Trophoblast cell (in vitro differentiated cells and primary cell): ENCODE results near the gene PCBP4.

Experiments
- DNase-seq, 2 donors: peaks; one replicate each; pipeline ENCODE4 v3.0.0-alpha.2; 2016
- H2AFZ ChIP-seq: 2 replicates; pipeline ENCODE4 v1.6.1; 2013; ENCODE audit warnings: low read length, moderate library complexity, mild to moderate bottlenecking; ENCODE audit not compliant: insufficient read depth, poor library complexity
- H2AK5ac ChIP-seq: 2 replicates; pipeline ENCODE4 v1.6.1; 2013; ENCODE audit warnings: mild to moderate bottlenecking, low read length
- H2BK120ac ChIP-seq: 2 replicates; pipeline ENCODE4 v1.6.1; 2013; ENCODE audit warnings: low read length, mild to moderate bottlenecking, moderate library complexity; ENCODE audit not compliant: insufficient read depth, poor library complexity
- H2BK12ac ChIP-seq: 2 replicates; pipeline ENCODE4 v1.6.1; 2013; ENCODE audit warnings: mild to moderate bottlenecking, low read length, moderate library complexity
- H2BK5ac ChIP-seq: 2 replicates; pipeline ENCODE4 v1.6.1; 2013; ENCODE audit warnings: low read length, low read depth, moderate library complexity, mild to moderate bottlenecking; ENCODE audit not compliant: poor library complexity
- H3K14ac ChIP-seq: 2 replicates; pipeline ENCODE4 v1.6.1; 2013; ENCODE audit warnings: mild to moderate bottlenecking, low read length
- H3K18ac ChIP-seq: 2 replicates; pipeline ENCODE4 v1.6.1; 2013; ENCODE audit warnings: mild to moderate bottlenecking, low read length
- H3K23ac ChIP-seq: 2 replicates; pipeline ENCODE4 v1.6.1; 2013; ENCODE audit warnings: low read length
- H3K27ac ChIP-seq: 2 replicates; pipeline ENCODE4 v1.5.1; 2013; ENCODE audit warnings: low read depth, mild to moderate bottlenecking, inconsistent platforms, low read length, moderate library complexity
- H3K27me3 ChIP-seq: 2 replicates; pipeline ENCODE4 v1.6.1; 2013; ENCODE audit warnings: inconsistent platforms, mild to moderate bottlenecking, low read length, moderate library complexity; ENCODE audit not compliant: insufficient read depth
- H3K36me3 ChIP-seq, 2 experiments: 1 replicate in 1 of 2; 2 replicates in 1 of 2; pipeline ENCODE4 v1.6.1; 2013; ENCODE audit warnings: low read length in 2 of 2, mild to moderate bottlenecking in 2 of 2, moderate library complexity in 1 of 2; ENCODE audit not compliant: insufficient read depth in 2 of 2, control insufficient read depth in 1 of 2
- H3K4ac ChIP-seq: 2 replicates; pipeline ENCODE4 v1.6.1; 2013; ENCODE audit warnings: low read depth, mild to moderate bottlenecking, low read length, moderate library complexity
- H3K4me1 ChIP-seq, 2 experiments: 1 replicate in 1 of 2; 2 replicates in 1 of 2; pipeline ENCODE4 v1.6.1; 2013; ENCODE audit warnings: low read length in 2 of 2, mild to moderate bottlenecking in 2 of 2, moderate library complexity in 1 of 2; ENCODE audit not compliant: insufficient read depth in 2 of 2, control insufficient read depth in 1 of 2
- H3K4me2 ChIP-seq: 2 replicates; pipeline ENCODE4 v1.6.1; 2013; ENCODE audit warnings: inconsistent platforms, mild to moderate bottlenecking, low read length, moderate library complexity
- H3K4me3 ChIP-seq: 2 replicates; pipeline ENCODE4 v1.5.1; 2013; ENCODE audit warnings: mild to moderate bottlenecking, low read depth, low read length, inconsistent platforms
- H3K79me1 ChIP-seq: one replicate; pipeline ENCODE4 v1.6.1; 2013; ENCODE audit warnings: low read length
- H3K79me2 ChIP-seq: 2 replicates; pipeline ENCODE4 v1.6.1; 2013; ENCODE audit warnings: low read length, mild to moderate bottlenecking; ENCODE audit not compliant: control insufficient read depth, insufficient read depth, poor library complexity
- H3K9ac ChIP-seq: 2 replicates; pipeline ENCODE4 v1.6.1; 2013; ENCODE audit warnings: mild to moderate bottlenecking, low read length
- H3K9me3 ChIP-seq: 2 replicates; pipeline ENCODE4 v1.6.1; 2013; ENCODE audit warnings: low read depth, mild to moderate bottlenecking, control low read depth, inconsistent platforms, low read length; ENCODE audit not compliant: insufficient read depth
- H4K12ac ChIP-seq: 2 replicates; pipeline ENCODE4 v1.6.1; 2013; ENCODE audit warnings: low read depth, mild to moderate bottlenecking, low read length, moderate library complexity
- H4K8ac ChIP-seq: 2 replicates; pipeline ENCODE4 v1.6.1; 2013; ENCODE audit warnings: low read depth, mild to moderate bottlenecking, low read length, moderate library complexity
- H4K91ac ChIP-seq: one replicate; pipeline ENCODE4 v1.6.1; 2013; ENCODE audit warnings: low read depth, mild to moderate bottlenecking, low read length, moderate library complexity
- whole genome bisulfite sequencing: extraction: QIAGEN DNeasy Blood & Tissue Kit; methylation state at CpG from one replicate; pipeline ENCODE4 v1.1.7; 2013; ENCODE audit warnings: missing lambda C conversion rate; ENCODE audit not compliant: insufficient read length, insufficient coverage; ENCODE audit errors: extremely low coverage; 5-methylcytosine and 5-hydroxymethylcytosine counted together

PCBP4 gene

DNA sequence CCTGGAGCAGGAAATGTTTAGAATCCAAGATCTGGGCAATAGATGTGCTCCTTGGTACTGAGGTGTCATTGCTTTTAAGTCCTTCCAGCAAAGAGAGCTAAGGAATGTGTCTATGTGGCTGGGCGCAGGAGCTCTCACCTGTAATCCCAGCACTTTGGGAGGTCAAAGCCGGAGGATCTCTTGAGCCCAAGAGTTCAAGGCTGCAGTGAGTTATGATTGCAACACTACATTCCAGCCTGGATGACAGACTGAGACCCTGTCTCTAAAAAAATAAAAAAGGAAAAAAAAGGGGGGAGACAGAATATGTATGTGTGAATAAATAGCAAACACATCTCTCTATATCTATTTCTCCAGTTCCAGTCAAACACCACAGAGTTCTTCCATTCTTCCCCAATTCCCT, 16.4 kb downstream of the PCBP4 start:
- no peak overlapping the region for H4K91ac ChIP-seq
- H2BK120ac ChIP-seq = no peak overlapping the region
- no peak overlapping the region for H3K23ac ChIP-seq
- no peak overlapping the region for H2AK5ac ChIP-seq
- no peak overlapping the region for H2BK5ac ChIP-seq
- H3K4ac ChIP-seq = no peak overlapping the region
- H3K18ac ChIP-seq = no peak overlapping the region
- H3K27me3 ChIP-seq = peaks cover 19% of the 10 kb centered on the region
- H2BK12ac ChIP-seq = no peak overlapping the region
- no peaks in the 10 kb centered on the region for H3K79me1 ChIP-seq
- H3K4me2 ChIP-seq = no peak overlapping the region
- H3K36me3 ChIP-seq = no peaks in the 10 kb centered on the region
- H3K9me3 ChIP-seq = peaks cover 2% of the 10 kb centered on the region
- no peak overlapping the region for H3K4me3 ChIP-seq
- no peak overlapping the region for H3K14ac ChIP-seq
- peaks cover 6 to 8% of the 10 kb centered on the region in 2 experiments for H3K4me1 ChIP-seq
- H3K79me2 ChIP-seq = no peaks in the 10 kb centered on the region
- H2AFZ ChIP-seq = no peak overlapping the region
- H4K12ac ChIP-seq = no peak overlapping the region
- H4K8ac ChIP-seq = no peak overlapping the region
- no peak overlapping the region for H3K9ac ChIP-seq
- WGBS = no CpG with 5 or more reads among the region's 2 CpGs
- H3K27ac ChIP-seq = no peak overlapping the region
- no peak for DNase-seq

DNA sequence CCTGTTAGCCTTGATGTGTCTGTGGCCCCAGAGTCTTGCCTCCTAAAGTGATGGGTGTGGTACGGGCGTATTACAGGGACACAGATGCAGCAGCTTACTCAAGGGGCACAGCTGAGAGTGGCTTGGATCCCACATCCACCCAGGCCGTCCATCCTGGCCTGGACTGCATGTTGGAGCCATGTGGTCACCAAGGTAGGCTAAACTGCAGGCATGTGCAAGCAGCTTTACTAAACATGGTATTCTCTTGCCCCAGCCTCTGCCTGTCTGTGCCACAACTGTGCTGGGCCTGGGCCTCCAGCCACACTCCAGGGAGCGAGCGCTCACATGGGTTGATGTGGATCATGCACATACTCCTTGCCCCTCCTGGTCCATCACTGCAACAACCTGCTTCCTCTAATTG, 18.1 kb downstream of the PCBP4 start:
- Histone ChIP-seq H3K23ac (no peak overlapping the region), H4K12ac (peak overlapping the region; percentile 7), H3K9ac (no peak overlapping the region), H3K4me2 (no peak overlapping the region), H3K79me1 (no peaks in the 10 kb centered on the region), H3K4ac (no peak overlapping the region), H3K9me3 (no peaks in the 10 kb centered on the region), H3K14ac (no peak overlapping the region), H2BK12ac (no peak overlapping the region), H2AFZ (no peak overlapping the region), H3K4me3 (no peak overlapping the region), H3K27me3 (peaks cover 8% of the 10 kb centered on the region), H3K18ac (no peak overlapping the region), H3K27ac (no peak overlapping the region), H4K91ac (no peak overlapping the region), H2AK5ac (no peak overlapping the region), H4K8ac (no peak overlapping the region), H2BK120ac (no peak overlapping the region), H3K79me2 (no peaks in the 10 kb centered on the region), H2BK5ac (no peak overlapping the region), H3K36me3 (no peaks in the 10 kb centered on the region), H3K4me1 (no peaks in the 10 kb centered on the region)
- no peak for DNase-seq
- WGBS = no CpG with 5 or more reads among the region's 5 CpGs

DNA sequence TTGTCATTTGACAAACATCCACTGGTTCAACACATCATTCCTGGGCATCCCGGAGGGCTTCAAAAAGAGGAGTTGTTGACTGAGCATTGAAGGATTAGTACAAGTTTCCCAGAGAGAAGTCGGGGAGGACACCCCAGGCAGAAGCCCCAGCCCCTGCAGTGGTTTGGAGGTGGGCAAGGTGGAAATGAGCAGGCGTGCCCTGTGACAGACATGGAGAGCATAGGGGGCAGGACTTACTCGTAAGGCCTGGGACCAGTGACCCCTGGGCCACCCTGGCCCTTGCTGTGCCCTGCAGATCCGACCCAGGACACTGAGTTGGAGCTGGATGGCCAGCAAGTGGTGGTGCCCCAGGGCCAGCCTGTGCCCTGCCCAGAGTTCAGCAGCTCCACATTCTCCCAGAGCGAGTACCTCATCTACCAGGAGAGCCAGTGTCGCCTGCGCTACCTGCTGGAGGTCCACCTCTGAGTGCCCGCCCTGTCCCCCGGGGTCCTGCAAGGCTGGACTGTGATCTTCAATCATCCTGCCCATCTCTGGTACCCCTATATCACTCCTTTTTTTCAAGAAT, 19.2 kb downstream of the PCBP4 start:
- no peak for DNase-seq
- Histone ChIP-seq H3K27me3 (no peaks in the 10 kb centered on the region), H3K36me3 (no peaks in the 10 kb centered on the region), H2AK5ac (no peak overlapping the region), H3K4me1 (no peaks in the 10 kb centered on the region), H3K79me2 (no peaks in the 10 kb centered on the region), H4K8ac (no peak overlapping the region), H3K9ac (no peak overlapping the region), H4K91ac (no peak overlapping the region), H3K79me1 (no peaks in the 10 kb centered on the region), H3K27ac (no peak overlapping the region), H4K12ac (no peak overlapping the region), H2BK120ac (no peak overlapping the region), H2AFZ (no peak overlapping the region), H3K18ac (no peak overlapping the region), H2BK5ac (no peak overlapping the region), H3K14ac (no peak overlapping the region), H3K4me3 (no peak overlapping the region), H3K9me3 (no peaks in the 10 kb centered on the region), H3K4me2 (no peak overlapping the region), H2BK12ac (no peak overlapping the region), H3K23ac (no peak overlapping the region), H3K4ac (no peak overlapping the region)
- WGBS = no CpG with 5 or more reads among the region's 10 CpGs

DNA sequence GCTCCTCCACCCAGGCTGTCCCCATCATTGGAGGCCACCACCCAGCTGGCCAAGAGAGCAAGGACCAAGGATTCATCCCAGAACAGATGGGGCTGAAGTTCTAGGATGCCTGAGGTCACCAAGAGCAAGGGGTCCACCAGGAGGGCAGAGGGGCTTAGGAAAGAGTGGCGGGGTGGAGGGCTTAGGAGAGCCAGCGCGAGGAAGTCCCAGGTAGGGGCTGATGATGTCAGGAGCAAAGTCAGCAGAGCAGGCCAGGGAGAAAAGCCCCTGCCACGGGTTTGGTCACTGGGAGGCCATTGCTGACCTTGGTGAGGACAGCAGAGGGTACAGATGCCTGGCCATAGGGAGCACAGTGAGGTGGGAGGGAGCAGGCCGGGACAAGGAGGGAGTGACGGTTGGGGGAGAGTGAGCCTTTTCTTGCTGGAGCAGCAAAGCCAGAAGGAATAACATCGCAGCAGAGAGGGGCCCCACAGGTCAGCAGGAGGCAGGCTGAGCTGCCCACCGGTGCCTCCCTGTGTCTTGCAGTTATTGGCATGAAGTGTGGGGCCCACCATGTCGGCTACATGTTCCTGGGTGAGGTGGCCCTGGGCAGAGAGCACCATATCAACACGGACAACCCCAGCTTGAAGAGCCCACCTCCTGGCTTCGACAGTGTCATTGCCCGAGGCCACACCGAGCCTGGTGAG, 19.9 kb downstream of the PCBP4 start:
- no peak overlapping the region for H4K8ac ChIP-seq
- H3K9ac ChIP-seq = no peak overlapping the region
- no peaks in the 10 kb centered on the region for H3K9me3 ChIP-seq

More for the DNA sequence above, 19.9 kb downstream of the PCBP4 start:
- Histone ChIP-seq H3K79me2 (peaks cover 2% of the 10 kb centered on the region), H3K14ac (no peak overlapping the region), H3K18ac (no peak overlapping the region), H4K91ac (no peak overlapping the region), H3K4me2 (no peak overlapping the region), H3K4me3 (no peak overlapping the region), H2AFZ (no peak overlapping the region), H2BK12ac (no peak overlapping the region), H3K23ac (no peak overlapping the region), H2AK5ac (no peak overlapping the region), H3K27ac (no peak overlapping the region), H3K4ac (no peak overlapping the region), H3K27me3 (no peaks in the 10 kb centered on the region), H3K79me1 (peaks cover 2% of the 10 kb centered on the region), H2BK5ac (no peak overlapping the region), H3K36me3 (no peaks in the 10 kb centered on the region), H4K12ac (no peak overlapping the region), H3K4me1 (peaks cover 2 to 4% of the 10 kb centered on the region in 2 experiments), H2BK120ac (no peak overlapping the region)
- no CpG with 5 or more reads among the region's 13 CpGs for WGBS
- DNase-seq = no peak
